K562 (cell line): ENCODE results near the gene NBPF20. TPM values are rescaled to one million over a fixed set of nuclear protein-coding genes. Genes with fewer than 3 reads are reported as not detected.
"Not testable (repeated sequence)": the region's sequence is repeated elsewhere in the genome, so short reads cannot be mapped to it uniquely, and the experiment has no call there.

ENCODE experiments used
- ATAC-seq: fragments of 200-7000 bp; cut with Tn5 transposase; 3 replicates; pipeline ENCODE4 v1.9.1; 2020; ENCODE audit warnings: moderate library complexity
- BruUV-seq: library from RNA; stranded (reverse); fragments of 400-500 nt; replicated peaks from 2 replicates; lab custom pipeline; 2021; lab: Mats Ljungman, UMichigan
- CTCF ChIA-PET: fragments of 300-600 bp; formaldehyde crosslinking; extraction: SDS; loops from one replicate; lab custom pipeline; 2021; ENCODE audit warnings: low intra/inter-chr PET ratio; lab: Yijun Ruan, JAX
- POLR2A ChIA-PET: fragments of 300-600, 350-650 bp; sonication (Branson Sonifier 250); formaldehyde crosslinking; extraction: SDS; loops from one replicate; lab custom pipeline; 2021; ENCODE audit warnings: antibody characterized with exemption, inconsistent platforms; lab: Yijun Ruan, JAX
- DNase-seq, 4 experiments: peaks; one replicate each; pipeline versions ENCODE4 v3.0.0 to v3.0.0-alpha.2; 2011 to 2018; ENCODE audit warnings: low spot score in 3 of 4, mixed read lengths in 3 of 4; ENCODE audit errors: extremely low read depth in 1 of 4
- FAIRE-seq: peaks from 2 replicates; lab custom pipeline; 2011; peaks lifted over from hg19 to GRCh38; lab: Jason Lieb, UNC
- H2AFZ ChIP-seq: 2 replicates; pipeline ENCODE4 v1.6.0; 2011; ENCODE audit warnings: low read depth, low read length, control low read depth, inconsistent platforms
- H3K27ac ChIP-seq: fragments of 200-600 bp; 3 replicates; pipeline ENCODE4 v1.8.0; 2011; ENCODE audit warnings: low read depth, mild to moderate bottlenecking, control low read depth, inconsistent platforms, low read length, moderate library complexity, mixed read lengths; ENCODE audit errors: extremely low read depth
- H3K27me3 ChIP-seq, 2 experiments: fragments of 300-600 bp in 1 of 2; 2 replicates in 1 of 2; 3 replicates in 1 of 2; pipeline versions ENCODE4 v1.6.0 to v1.8.0; 2011; ENCODE audit warnings: inconsistent platforms in 2 of 2, low read length in 2 of 2, mild to moderate bottlenecking in 1 of 2, mixed read lengths in 1 of 2, moderate library complexity in 1 of 2; ENCODE audit not compliant: control insufficient read depth in 2 of 2, insufficient read depth in 2 of 2
- H3K36me3 ChIP-seq: fragments of 300-600 bp; 3 replicates; pipeline ENCODE4 v1.8.0; 2011; ENCODE audit warnings: mild to moderate bottlenecking, low read length, inconsistent platforms; ENCODE audit not compliant: control insufficient read depth, insufficient read depth
- H3K4me1 ChIP-seq, 2 experiments: fragments of 200-600 bp in 1 of 2; replicated peaks in 1 of 2; 2 replicates in 1 of 2; 3 replicates in 1 of 2; pipeline versions ENCODE4 v1.5.1 to v1.8.0; 2011; ENCODE audit warnings: inconsistent platforms in 2 of 2, low read length in 2 of 2, mild to moderate bottlenecking in 1 of 2, mixed read lengths in 1 of 2, moderate library complexity in 1 of 2; ENCODE audit not compliant: control insufficient read depth in 2 of 2, insufficient read depth in 2 of 2
- H3K4me2 ChIP-seq: 2 replicates; pipeline ENCODE4 v1.6.1; 2011; ENCODE audit warnings: low read length, control low read depth, inconsistent platforms, mixed read lengths; ENCODE audit not compliant: insufficient read depth
- H3K4me3 ChIP-seq: fragments of 200-600 bp; sonication (generic), shearing (Covaris generic); 2 replicates; pipeline ENCODE4 v1.5.1; 2016; ENCODE audit warnings: control low read depth, inconsistent platforms
- H3K79me2 ChIP-seq: fragments of 200-600 bp; 3 replicates; pipeline ENCODE4 v1.8.0; 2011; ENCODE audit warnings: low read length, inconsistent platforms; ENCODE audit not compliant: control insufficient read depth, insufficient read depth
- H3K9ac ChIP-seq, 2 experiments: 2 replicates each; pipeline versions ENCODE4 v1.6.0 to v1.6.1; 2011; ENCODE audit warnings: low read depth in 2 of 2, low read length in 2 of 2, control low read depth in 1 of 2, inconsistent platforms in 1 of 2, mild to moderate bottlenecking in 1 of 2, mixed read lengths in 1 of 2; ENCODE audit not compliant: insufficient read depth in 1 of 2
- H3K9me1 ChIP-seq: one replicate; pipeline ENCODE4 v1.6.0; 2011; ENCODE audit warnings: inconsistent platforms, mild to moderate bottlenecking, low read length, moderate library complexity; ENCODE audit not compliant: control insufficient read depth, insufficient read depth
- H3K9me3 ChIP-seq: replicated peaks from 2 replicates; pipeline ENCODE4 v1.5.1; 2011; ENCODE audit warnings: low read depth, low read length, inconsistent platforms; ENCODE audit not compliant: control insufficient read depth, insufficient read depth
- H4K20me1 ChIP-seq: replicated peaks from 2 replicates; pipeline ENCODE4 v1.6.1; 2011; ENCODE audit warnings: low read length, inconsistent platforms, mixed read lengths; ENCODE audit not compliant: control insufficient read depth, insufficient read depth
- WGBS: fragments of 100-300 bp; shearing (Covaris generic); methylation state at CpG from one replicate; pipeline ENCODE4 v1.1.6; 2016; ENCODE audit warnings: low coverage, mixed read lengths; ENCODE audit not compliant: insufficient coverage; ENCODE audit errors: missing lambda C conversion rate; 5-methylcytosine and 5-hydroxymethylcytosine counted together
- in situ Hi-C: fragments of 300-500 bp; cut with MboI; formaldehyde crosslinking; loops from 4 replicates; pipeline ENCODE4 v1.15.0; 2018; ENCODE audit warnings: inconsistent platforms, mixed read lengths
- intact Hi-C: fragments of 100-400 bp; cut with micrococcal nuclease; formaldehyde crosslinking; loops from 2 replicates; pipeline ENCODE4 v1.14.2; 2022
- polyA plus RNA-seq, 8 experiments: library from polyadenylated mRNA; depleted of rRNA in 4 of 8; stranded (reverse) in 5 of 8; unstranded in 3 of 8; fragments of >200 nt; fragmentation: Nextera tagmentation in 2 of 8; fragmentation: Illumina TruSeq in 1 of 8; extraction: Ambion mirVana in 2 of 8; extraction: Trizol in 1 of 8; gene quantifications; 2 replicates each; pipeline versions ENCODE4 v1.2.1 to v1.2.3, GENCODE V29; 2011 to 2014; ENCODE audit warnings: inconsistent platforms in 1 of 8, missing spikeins in 1 of 8
- total RNA-seq, 7 experiments: library from RNA; depleted of rRNA in 6 of 7; stranded (reverse); fragments of >200 nt in 6 of 7; fragmentation: Illumina TruSeq in 2 of 7; extraction: Trizol in 2 of 7; gene quantifications; 2 replicates each; pipeline versions ENCODE4 v1.2.1 to v1.2.3, GENCODE V29; 2011 to 2021; ENCODE audit warnings: low replicate concordance in 1 of 7

NBPF20 gene
- total and polyA plus RNA-seq, 9 of the 15 experiments (the other 6 are each of a cell fraction or from before 2014, with no cell fraction given), result 0.38 to 2.7 (median 1.00) TPM

GRCh38 chr1:145474837-145475368, 49.5 kb upstream of the NBPF20 start:
- 0% methylated on average over 1 of the region's 8 CpGs for whole genome bisulfite sequencing
- H3K27ac ChIP-seq, intact Hi-C loops, H3K9ac ChIP-seq, CTCF ChIA-PET, H3K4me3 ChIP-seq, FAIRE-seq, in situ Hi-C loops, H4K20me1 ChIP-seq, H3K79me2 ChIP-seq, H3K9me3 ChIP-seq, H3K4me2 ChIP-seq, DNase-seq, POLR2A ChIA-PET, H2AFZ ChIP-seq, H3K9me1 ChIP-seq, H3K27me3 ChIP-seq, H3K4me1 ChIP-seq, ATAC-seq, H3K36me3 ChIP-seq, BruUV-seq: not testable (repeated sequence)

- H3K9me1 ChIP-seq, H3K4me1 ChIP-seq, POLR2A ChIA-PET, CTCF ChIA-PET, ATAC-seq, H3K36me3 ChIP-seq, H3K4me2 ChIP-seq, FAIRE-seq, H3K9ac ChIP-seq, in situ Hi-C loops, DNase-seq, BruUV-seq, H3K27ac ChIP-seq, H3K79me2 ChIP-seq, H3K9me3 ChIP-seq, H3K27me3 ChIP-seq, intact Hi-C loops, H4K20me1 ChIP-seq, H2AFZ ChIP-seq, H3K4me3 ChIP-seq: not testable (repeated sequence)
- WGBS, result 0% methylated on average over 1 of the region's 2 CpGs
Measured at GRCh38 chr1:145472731-145473130, 47.3 kb upstream of the NBPF20 start.

- CTCF ChIA-PET, BruUV-seq, FAIRE-seq, H3K36me3 ChIP-seq, H2AFZ ChIP-seq, H3K4me1 ChIP-seq, POLR2A ChIA-PET, in situ Hi-C loops, intact Hi-C loops, DNase-seq, ATAC-seq, H3K27me3 ChIP-seq, H3K9me3 ChIP-seq, H3K9me1 ChIP-seq, H3K4me2 ChIP-seq, H4K20me1 ChIP-seq, H3K9ac ChIP-seq, H3K4me3 ChIP-seq, H3K79me2 ChIP-seq, H3K27ac ChIP-seq: not testable (repeated sequence)
- WGBS, result 5% methylated on average over 6 of the region's 6 CpGs
Measured at GRCh38 chr1:145471365-145471764, 46.0 kb upstream of the NBPF20 start.
